Activated CD4-positive, alpha-beta T cell treated with anti-CD3 and anti-CD28 coated beads, Interleukin-2, amount 10 ng/mL, durations not matched to agents 24 days and 14 days (primary cell): ENCODE data around the gene C14orf132. TPM values are rescaled to one million over a fixed set of nuclear protein-coding genes. Genes with fewer than 3 reads are reported as not detected.

Experiments
- DNase-seq: peaks from one replicate; pipeline ENCODE4 v3.0.0; 2022
- H3K27ac Mint-ChIP-seq: one replicate; pipeline ENCODE4 v1.8.0; 2022; ENCODE audit warnings: mild to moderate bottlenecking, mixed read lengths
- H3K27me3 Mint-ChIP-seq: one replicate; pipeline ENCODE4 v1.8.0; 2022; ENCODE audit warnings: mixed read lengths
- H3K36me3 Mint-ChIP-seq: one replicate; pipeline ENCODE4 v1.8.0; 2022; ENCODE audit warnings: low read depth, mild to moderate bottlenecking, mixed read lengths
- H3K4me1 Mint-ChIP-seq: one replicate; pipeline ENCODE4 v1.8.0; 2021; ENCODE audit warnings: mixed read lengths
- H3K4me3 Mint-ChIP-seq: one replicate; pipeline ENCODE4 v1.8.0; 2022; ENCODE audit warnings: mild to moderate bottlenecking, moderate library complexity, mixed read lengths
- H3K9me3 Mint-ChIP-seq: one replicate; pipeline ENCODE4 v1.8.0; 2021; ENCODE audit warnings: mixed read lengths
- intact Hi-C: fragments of 100-400 bp; cut with micrococcal nuclease; formaldehyde crosslinking; loops from one replicate; pipeline ENCODE4 v1.15.1; 2023
- total RNA-seq: library from RNA; stranded (reverse); gene quantifications from 2 replicates; pipeline ENCODE4 v1.2.3, GENCODE V29; 2022

C14orf132 gene
- total RNA-seq, 1 donor from 2014 or later, result 0.47 TPM

DNA sequence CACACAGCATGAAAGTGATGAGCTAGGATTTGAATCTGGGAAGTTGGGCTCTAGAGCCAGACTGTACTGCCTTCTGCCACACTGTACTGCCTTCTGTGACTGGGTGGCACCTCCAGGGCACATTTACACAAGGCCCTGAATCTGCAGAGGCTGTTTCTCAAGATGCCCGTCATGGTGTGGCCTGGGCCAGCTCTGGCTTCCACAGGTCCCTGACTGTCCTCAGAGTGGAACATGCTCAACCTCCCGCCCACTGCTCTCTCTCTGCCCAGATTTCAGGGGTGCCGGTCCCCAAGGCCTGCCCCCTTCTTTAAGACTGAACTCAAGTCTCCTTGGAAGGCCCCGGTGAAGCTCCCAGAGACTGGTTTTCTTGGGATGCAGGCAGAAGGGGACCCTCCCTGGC is 50.2 kb downstream of the C14orf132 start:
- Mint-ChIP-seq H3K36me3 (no peaks in the 10 kb centered on the region), H3K27me3 (no peaks in the 10 kb centered on the region), H3K27ac (no peak overlapping the region), H3K4me1 (no peaks in the 10 kb centered on the region), H3K9me3 (no peaks in the 10 kb centered on the region), H3K4me3 (no peak overlapping the region)
- no peak for DNase-seq
- intact Hi-C loops, result no loop called here

DNA sequence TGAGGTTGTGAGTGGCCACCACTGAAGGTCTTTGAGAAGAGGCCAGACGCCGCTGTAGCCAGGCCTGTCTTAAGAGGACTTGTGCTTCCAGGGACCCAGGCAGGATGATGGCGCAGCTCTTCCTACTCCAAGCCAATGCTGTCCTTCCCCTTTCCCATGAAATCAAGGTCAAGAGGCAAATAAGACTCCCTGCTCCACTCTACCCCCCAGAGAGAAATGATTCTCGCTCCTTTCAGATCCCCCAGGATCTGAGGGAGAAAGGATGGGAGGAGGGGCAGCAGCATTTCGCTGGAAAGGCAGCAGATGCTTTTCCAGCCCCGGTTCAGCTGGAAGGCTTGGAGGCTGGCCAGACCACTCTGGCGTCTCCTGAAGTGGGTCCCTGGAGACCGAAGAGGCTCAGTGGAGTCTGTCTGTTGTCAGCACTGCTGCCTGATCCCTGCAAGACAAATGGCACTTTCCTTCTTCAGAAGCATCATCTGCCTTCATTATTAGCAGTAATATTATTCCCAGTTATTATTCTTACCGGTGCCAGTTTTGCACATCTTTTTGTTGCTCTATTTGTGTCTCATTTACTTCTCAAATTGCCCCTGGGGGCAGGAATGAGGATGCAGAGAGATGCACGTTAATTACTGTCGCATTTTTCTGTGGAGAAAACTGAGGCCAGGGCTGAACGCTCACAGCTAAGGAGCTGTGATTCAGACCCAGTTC is 51.4 kb downstream of the C14orf132 start:
- Mint-ChIP-seq H3K27ac (no peak overlapping the region), H3K4me3 (no peak overlapping the region), H3K36me3 (no peaks in the 10 kb centered on the region), H3K27me3 (no peaks in the 10 kb centered on the region), H3K9me3 (no peaks in the 10 kb centered on the region), H3K4me1 (no peaks in the 10 kb centered on the region)
- no peak for DNase-seq
- intact Hi-C loops, result no loop called here

DNA sequence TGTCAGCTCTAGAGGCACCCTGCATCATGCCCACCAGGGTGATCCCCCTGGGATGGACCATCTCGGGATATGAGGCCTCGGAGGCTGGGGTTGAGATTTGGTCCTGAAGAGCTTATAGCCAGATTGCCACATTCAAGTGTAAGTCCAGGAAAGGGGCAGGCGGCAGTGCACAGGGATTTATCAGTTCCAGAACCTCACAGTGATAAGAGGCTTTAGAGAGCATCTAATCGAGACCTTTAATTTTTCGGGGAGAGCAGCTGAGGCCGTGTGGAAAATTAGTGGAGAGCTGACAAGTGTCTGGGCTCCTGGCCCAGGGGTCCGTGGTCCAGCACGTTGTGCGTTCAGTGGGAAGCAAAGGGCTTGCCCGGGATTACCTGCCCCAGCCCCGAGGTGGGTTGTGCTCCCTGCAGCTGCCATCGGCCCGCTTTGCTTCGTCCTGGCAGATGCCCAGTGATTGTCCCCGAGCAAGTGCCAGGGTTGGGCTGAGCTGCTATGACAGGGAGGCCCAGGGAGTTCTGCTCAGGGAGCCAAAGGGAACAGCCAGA is 52.1 kb downstream of the C14orf132 start:
- H3K27me3 Mint-ChIP-seq, result no peaks in the 10 kb centered on the region
- H3K4me3 Mint-ChIP-seq, result no peak overlapping the region
- H3K9me3 Mint-ChIP-seq, result no peaks in the 10 kb centered on the region
- H3K4me1 Mint-ChIP-seq, result no peaks in the 10 kb centered on the region
- H3K27ac Mint-ChIP-seq, result no peak overlapping the region
- no peaks in the 10 kb centered on the region for H3K36me3 Mint-ChIP-seq
- no peak for DNase-seq
- intact Hi-C loops, result no loop called here

DNA sequence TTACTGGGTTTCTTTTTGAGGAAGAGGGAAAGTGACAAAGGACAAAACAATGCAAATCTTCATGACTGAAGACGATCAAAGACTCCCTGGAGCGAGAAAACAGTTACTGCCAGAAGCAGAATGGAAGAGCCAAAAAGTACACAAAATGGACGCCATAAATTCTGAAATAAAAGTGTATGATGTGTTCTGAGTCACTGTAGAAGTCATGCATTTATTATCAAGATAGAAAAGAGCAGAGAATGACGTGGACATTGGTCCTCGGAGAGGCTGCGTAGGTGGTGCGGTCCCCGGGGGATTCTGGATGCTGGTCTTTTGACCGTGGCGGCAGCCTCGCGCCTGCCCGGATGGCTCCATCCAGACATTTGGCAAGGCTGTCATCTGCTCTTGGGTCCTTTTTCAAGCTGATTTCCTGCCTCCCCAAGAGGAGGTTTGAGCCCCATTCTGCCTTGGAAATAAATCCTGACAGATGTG is 52.8 kb downstream of the C14orf132 start:
- no peak overlapping the region for H3K27ac Mint-ChIP-seq
- intact Hi-C loops, result no loop called here
- no peaks in the 10 kb centered on the region for H3K9me3 Mint-ChIP-seq
- no peaks in the 10 kb centered on the region for H3K27me3 Mint-ChIP-seq
- H3K4me1 Mint-ChIP-seq, result no peaks in the 10 kb centered on the region
- no peaks in the 10 kb centered on the region for H3K36me3 Mint-ChIP-seq
- DNase-seq, result no peak
- no peak overlapping the region for H3K4me3 Mint-ChIP-seq

DNA sequence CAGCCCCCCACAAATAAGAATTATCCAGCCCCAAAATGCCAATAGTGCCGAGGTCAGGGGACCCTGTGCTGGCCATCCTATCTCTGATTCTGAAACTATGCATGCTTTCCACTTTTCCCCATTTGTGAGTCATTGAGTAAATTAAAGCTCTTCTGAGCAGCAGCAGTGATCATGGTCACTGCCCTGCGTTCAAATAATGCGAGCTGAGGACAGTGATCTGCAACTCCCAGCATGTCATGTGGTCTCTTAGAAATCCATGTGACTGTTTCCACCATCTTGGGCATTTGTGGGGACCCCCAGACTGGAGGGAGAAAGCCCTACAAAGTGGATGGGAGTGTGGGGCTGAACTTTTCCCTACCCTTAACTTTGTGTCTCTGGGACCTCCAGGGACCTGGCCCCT is 53.8 kb downstream of the C14orf132 start:
- H3K27ac Mint-ChIP-seq, result no peak overlapping the region
- no peak for DNase-seq
- no peaks in the 10 kb centered on the region for H3K27me3 Mint-ChIP-seq

DNA sequence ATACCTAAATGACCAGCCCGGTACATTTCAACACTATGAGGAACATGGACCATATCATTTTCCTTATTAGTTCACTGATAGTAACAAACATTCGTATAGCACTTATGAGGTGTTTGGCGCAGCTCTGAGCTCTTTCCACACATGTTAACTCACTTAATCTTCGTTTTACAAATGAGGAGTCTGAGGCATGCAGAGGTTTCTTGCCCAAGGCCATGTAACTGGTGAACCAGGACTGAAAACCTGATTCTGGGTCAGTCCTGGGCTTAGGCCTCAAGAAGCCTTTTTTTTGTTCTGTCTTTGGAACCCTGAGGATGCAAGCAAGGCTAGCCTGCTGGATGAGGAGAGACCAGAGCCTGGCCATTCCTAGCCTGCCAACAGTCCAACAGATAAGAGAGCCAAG is 55.0 kb downstream of the C14orf132 start:
- Mint-ChIP-seq H3K27me3 (no peaks in the 10 kb centered on the region), H3K36me3 (no peaks in the 10 kb centered on the region), H3K4me3 (no peak overlapping the region), H3K9me3 (no peaks in the 10 kb centered on the region), H3K27ac (no peak overlapping the region), H3K4me1 (no peaks in the 10 kb centered on the region)
- DNase-seq, result no peak
- intact Hi-C loops, result no loop called here

More for the DNA sequence above, 53.8 kb downstream of the C14orf132 start:
- H3K4me1 Mint-ChIP-seq, result no peaks in the 10 kb centered on the region
- no peaks in the 10 kb centered on the region for H3K9me3 Mint-ChIP-seq
- intact Hi-C loops, result no loop called here
- H3K4me3 Mint-ChIP-seq, result no peak overlapping the region
- no peaks in the 10 kb centered on the region for H3K36me3 Mint-ChIP-seq

DNA sequence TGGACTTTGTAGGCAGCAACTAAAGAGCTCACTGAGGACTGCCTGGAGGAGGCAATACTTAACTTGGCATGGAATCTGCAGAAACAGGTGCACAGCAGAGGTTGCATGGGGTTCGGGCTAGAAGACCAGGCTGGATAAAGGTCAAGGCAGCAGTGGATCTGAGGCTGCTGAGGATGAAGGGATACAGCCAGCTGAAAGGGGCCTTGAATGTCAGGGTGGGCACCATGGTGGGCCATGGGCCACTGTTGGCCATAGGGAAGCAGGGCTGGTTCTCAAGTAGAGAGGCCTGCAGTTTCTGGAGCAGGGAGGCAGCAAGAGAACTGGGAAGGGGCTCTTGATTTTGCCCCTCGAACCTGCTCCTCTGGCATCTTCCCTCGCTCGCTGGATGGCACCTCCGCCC is 55.5 kb downstream of the C14orf132 start:
- no peak overlapping the region for H3K27ac Mint-ChIP-seq

DNA sequence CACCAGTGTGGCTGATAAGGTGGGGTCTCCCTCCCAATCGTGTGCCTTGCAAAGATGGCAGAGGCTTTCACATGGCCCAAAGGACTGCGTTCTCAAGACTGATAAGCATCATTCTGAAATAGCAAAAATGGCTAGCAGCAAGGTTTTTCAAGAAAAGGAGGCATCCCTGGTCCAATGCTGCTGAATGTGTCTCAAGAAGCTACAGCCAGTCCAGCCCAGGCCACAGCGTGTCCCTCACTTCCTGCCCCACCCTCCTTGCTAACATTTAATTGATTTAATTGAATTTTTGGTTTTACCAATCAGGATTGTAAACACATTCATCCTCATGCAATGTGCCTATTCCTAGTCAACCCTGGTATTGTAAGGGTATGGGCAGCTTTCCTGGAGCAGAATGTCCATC is 55.9 kb downstream of the C14orf132 start:
- H3K27me3 Mint-ChIP-seq, result no peaks in the 10 kb centered on the region
- no peaks in the 10 kb centered on the region for H3K36me3 Mint-ChIP-seq
- intact Hi-C loops, result no loop called here
- no peaks in the 10 kb centered on the region for H3K9me3 Mint-ChIP-seq
- DNase-seq, result no peak
- H3K27ac Mint-ChIP-seq, result no peak overlapping the region
- no peaks in the 10 kb centered on the region for H3K4me1 Mint-ChIP-seq
- H3K4me3 Mint-ChIP-seq, result no peak overlapping the region

More for the DNA sequence above, 55.5 kb downstream of the C14orf132 start:
- Mint-ChIP-seq H3K4me1 (no peaks in the 10 kb centered on the region), H3K4me3 (no peak overlapping the region), H3K36me3 (no peaks in the 10 kb centered on the region), H3K9me3 (no peaks in the 10 kb centered on the region), H3K27me3 (no peaks in the 10 kb centered on the region)
- DNase-seq, result no peak
- intact Hi-C loops, result no loop called here

DNA sequence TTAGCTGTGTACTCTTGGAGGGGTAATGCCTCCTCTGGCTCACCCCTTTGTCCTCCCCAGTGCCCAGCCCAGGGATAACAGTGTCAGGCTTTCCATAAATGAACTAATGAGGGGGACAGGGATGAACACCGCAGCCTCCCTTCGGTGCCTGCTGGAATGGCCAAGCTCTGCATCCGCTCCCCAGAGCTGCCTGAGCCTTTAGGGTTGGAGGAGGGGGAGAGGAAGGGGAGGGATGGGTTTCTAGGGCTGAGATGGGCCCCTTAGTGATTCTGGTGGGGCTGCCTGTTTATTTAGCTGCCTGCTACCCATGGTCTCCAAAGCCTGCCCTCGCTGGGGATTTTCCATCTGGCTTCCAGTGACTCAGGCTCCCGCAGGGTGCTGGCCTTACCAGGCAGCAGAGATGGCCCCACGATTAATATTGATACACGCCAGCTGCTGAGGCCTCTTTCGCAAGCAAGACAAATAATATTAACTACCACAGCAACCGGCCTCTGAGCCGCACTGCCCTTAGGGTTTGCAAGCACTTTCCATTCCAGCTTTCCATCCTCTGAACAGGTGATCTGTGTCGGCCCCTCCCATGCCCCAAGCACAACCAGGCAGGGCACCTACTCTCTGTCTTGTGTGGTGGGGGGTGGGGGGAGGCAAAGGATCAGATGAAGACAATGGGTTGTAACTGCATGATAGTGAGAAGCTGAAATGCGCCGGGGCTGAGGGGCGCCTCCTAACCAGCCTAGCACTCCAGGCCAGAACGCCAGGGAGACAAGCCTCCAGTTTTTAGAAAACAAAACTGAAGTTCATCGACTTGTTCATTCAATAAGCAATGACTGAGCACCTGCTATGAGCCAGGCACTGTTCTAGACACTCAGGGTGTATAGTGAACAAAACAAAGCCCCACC is 56.7 kb downstream of the C14orf132 start:
- Mint-ChIP-seq H3K4me1 (no peaks in the 10 kb centered on the region), H3K27ac (no peak overlapping the region), H3K36me3 (no peaks in the 10 kb centered on the region), H3K9me3 (no peaks in the 10 kb centered on the region), H3K27me3 (no peaks in the 10 kb centered on the region), H3K4me3 (no peak overlapping the region)
- intact Hi-C loops, result no loop called here
- DNase-seq, result no peak

DNA sequence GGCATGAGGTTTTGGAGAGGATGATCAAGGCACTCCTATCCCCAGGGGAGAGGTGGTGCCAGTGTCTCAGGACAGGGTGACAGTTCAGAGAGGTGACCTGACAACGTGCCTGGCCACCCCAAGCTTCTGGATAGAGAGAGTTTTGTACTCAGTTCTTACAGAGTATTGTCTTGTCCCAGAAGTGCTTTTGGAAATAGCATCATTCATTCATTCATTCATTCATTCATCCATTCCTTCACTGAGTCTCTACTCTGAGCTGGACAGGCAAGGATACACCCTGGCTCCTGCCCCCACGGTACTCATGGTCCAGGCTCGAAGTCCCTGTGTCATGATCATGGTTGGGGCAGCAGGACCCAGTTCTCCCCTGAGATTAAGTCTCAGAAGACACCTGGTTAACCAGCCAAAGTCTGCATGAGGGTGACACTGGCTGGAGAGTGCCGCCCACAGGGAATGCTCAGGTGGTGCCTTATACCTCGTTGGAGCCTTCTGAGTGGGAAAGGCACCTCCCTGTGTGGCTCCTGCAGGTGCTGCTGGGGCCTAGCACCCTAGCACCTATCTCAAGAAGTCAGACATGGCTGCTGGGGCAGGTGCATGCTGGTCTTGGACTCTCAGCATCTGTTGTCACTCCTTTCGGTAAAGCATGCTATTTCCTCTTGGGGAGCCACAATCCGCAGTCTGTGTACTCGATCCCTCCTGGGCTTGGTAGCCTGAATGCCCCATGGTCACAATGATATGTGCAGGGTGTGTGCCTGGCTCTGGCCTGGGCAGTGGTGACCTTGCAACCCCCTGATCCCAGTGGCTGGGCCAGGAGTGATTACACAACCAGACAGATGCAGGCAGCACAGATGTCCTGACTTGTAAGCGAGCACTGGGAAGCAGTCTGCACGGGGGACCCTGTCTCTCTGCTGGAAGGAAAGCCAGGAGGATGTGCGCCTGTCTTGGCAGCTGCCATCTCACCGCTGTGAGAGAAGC is 57.8 kb downstream of the C14orf132 start:
- H3K4me3 Mint-ChIP-seq, result no peak overlapping the region
- H3K27ac Mint-ChIP-seq, result no peak overlapping the region
- no peaks in the 10 kb centered on the region for H3K9me3 Mint-ChIP-seq
- intact Hi-C loops, result no loop called here
- no peaks in the 10 kb centered on the region for H3K27me3 Mint-ChIP-seq
- no peaks in the 10 kb centered on the region for H3K4me1 Mint-ChIP-seq
- no peaks in the 10 kb centered on the region for H3K36me3 Mint-ChIP-seq
- no peak for DNase-seq

DNA sequence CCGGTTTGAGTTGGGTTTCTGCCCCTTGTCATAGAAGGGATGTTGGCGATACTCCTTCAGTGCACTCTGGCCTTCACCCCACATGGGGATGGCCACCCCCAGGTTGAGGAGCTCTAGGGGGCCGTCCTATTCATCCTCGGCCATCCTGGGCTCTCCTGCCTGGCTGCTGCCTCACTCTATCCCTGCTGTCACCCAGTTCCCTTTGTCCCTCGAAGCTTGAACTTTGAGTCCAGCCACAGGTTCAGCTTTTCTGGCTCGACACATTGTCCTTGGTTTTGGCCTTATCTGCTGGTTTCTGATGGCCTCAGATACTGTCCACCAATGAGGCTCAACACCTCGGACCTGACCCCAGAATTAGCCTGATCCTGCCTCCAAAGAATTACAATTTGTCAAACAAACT is 58.6 kb downstream of the C14orf132 start:
- DNase-seq, result no peak
- Mint-ChIP-seq H3K9me3 (no peaks in the 10 kb centered on the region), H3K36me3 (no peaks in the 10 kb centered on the region), H3K4me1 (no peaks in the 10 kb centered on the region), H3K27ac (no peak overlapping the region), H3K27me3 (no peaks in the 10 kb centered on the region), H3K4me3 (no peak overlapping the region)
- intact Hi-C loops, result no loop called here

DNA sequence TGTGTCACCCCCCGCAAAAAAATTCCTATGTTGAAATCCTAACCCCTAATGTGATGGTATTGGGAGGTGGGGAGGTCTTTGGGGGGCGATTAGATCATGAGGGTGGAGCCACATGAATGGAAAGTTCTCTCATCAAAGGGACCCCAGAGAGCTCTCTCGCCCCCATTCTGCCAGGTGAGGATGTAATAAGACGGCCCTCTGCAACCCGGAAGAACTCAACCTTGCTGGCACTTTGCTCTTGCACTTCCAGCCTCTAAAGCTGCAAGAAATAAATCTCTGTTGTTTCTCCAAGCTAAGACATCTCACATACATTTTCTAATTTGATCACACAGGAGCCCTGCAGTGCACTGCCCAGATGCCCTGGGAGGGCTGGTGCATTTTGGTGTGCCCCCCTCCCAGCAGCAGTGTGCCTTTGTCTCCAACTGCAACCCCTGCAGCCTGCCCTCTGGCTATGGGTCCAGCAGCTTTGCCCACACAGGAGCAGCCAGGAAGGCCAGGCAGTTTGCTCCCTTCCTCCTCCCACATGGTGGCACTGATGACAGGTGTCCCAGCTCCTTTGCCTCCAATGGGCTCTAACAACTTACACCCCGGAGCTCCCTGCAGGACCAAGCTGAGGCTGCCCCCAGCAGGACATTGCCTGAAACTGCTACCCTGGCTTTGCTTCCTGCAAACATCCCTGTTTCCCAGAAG is 59.3 kb downstream of the C14orf132 start:
- intact Hi-C loops, result no loop called here
- no peak overlapping the region for H3K4me3 Mint-ChIP-seq
- DNase-seq, result no peak

DNA sequence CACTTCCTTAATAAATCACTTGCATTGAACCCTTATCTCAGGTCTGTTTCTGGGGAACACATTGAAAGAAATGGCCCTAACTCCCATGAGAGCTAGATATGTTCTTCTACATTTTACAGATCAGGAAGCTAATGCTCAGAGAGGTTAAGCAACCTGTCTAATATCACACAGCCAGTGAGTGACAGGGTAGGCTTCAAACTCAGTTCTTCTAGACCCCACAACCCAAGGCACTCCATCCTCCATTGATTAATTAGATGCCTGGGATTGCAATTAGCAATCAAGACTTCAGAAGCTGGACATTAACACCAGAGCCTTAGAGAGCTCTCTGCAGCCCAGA is 59.8 kb downstream of the C14orf132 start:
- no peaks in the 10 kb centered on the region for H3K4me1 Mint-ChIP-seq
- DNase-seq, result no peak
- intact Hi-C loops, result loop anchor here (1.0 kb wide), 1 partner anchor 176 kb away; no protein-coding TSS in a partner anchor
- no peak overlapping the region for H3K27ac Mint-ChIP-seq
- no peak overlapping the region for H3K4me3 Mint-ChIP-seq
- no peaks in the 10 kb centered on the region for H3K9me3 Mint-ChIP-seq
- H3K36me3 Mint-ChIP-seq, result no peaks in the 10 kb centered on the region
- no peaks in the 10 kb centered on the region for H3K27me3 Mint-ChIP-seq

More for the DNA sequence above, 59.3 kb downstream of the C14orf132 start:
- Mint-ChIP-seq H3K27ac (no peak overlapping the region), H3K4me1 (no peaks in the 10 kb centered on the region), H3K36me3 (no peaks in the 10 kb centered on the region), H3K27me3 (no peaks in the 10 kb centered on the region), H3K9me3 (no peaks in the 10 kb centered on the region)
